IMR-90 (cell line): ENCODE data around the gene MIR17HG. TPM values are rescaled to one million over a fixed set of nuclear protein-coding genes. Genes with fewer than 3 reads are reported as not detected.

ENCODE experiments used
- ATAC-seq: fragments of 200-7000 bp; cut with Tn5 transposase; 2 replicates; pipeline ENCODE4 v1.9.1; 2020; ENCODE audit warnings: low read depth, mild to moderate bottlenecking, moderate library complexity
- BruUV-seq: library from RNA; stranded (reverse); fragments of 400-500 nt; replicated peaks from 2 replicates; lab custom pipeline; 2021; lab: Mats Ljungman, UMichigan
- CTCF ChIA-PET: fragments of 300-600 bp; formaldehyde crosslinking; extraction: SDS; loops from one replicate; lab custom pipeline; 2021; ENCODE audit warnings: antibody characterized with exemption; lab: Yijun Ruan, JAX
- POLR2A ChIA-PET: fragments of 300-600 bp; sonication (Branson Sonifier 250); formaldehyde crosslinking; loops from one replicate; lab custom pipeline; 2022; ENCODE audit warnings: antibody characterized with exemption; ENCODE audit not compliant: unreplicated experiment; lab: Charles Lee
- DNase-seq: peaks from one replicate; pipeline ENCODE4 v3.0.0; 2013
- H2AFZ ChIP-seq: replicated peaks from 2 replicates; pipeline ENCODE3; 2013; ENCODE audit warnings: low read length, mild to moderate bottlenecking; ENCODE audit not compliant: poor library complexity
- H2AK5ac ChIP-seq: 2 replicates; pipeline ENCODE4 v1.6.1; 2013; ENCODE audit warnings: low read depth, low read length, inconsistent platforms
- H2AK9ac ChIP-seq: replicated peaks from 2 replicates; pipeline ENCODE3; 2013; ENCODE audit warnings: mild to moderate bottlenecking, low read depth, low read length, moderate library complexity; ENCODE audit not compliant: poor library complexity
- H2BK120ac ChIP-seq: 2 replicates; pipeline ENCODE4 v1.6.1; 2013; ENCODE audit warnings: low read depth, low read length, inconsistent platforms
- H2BK15ac ChIP-seq: 3 replicates; pipeline ENCODE4 v1.6.1; 2013; ENCODE audit warnings: low read depth, low read length, inconsistent platforms
- H2BK20ac ChIP-seq: 2 replicates; pipeline ENCODE4 v1.6.1; 2013; ENCODE audit warnings: low read depth, mild to moderate bottlenecking, inconsistent platforms, low read length, moderate library complexity
- H2BK5ac ChIP-seq: 2 replicates; pipeline ENCODE4 v1.6.1; 2013; ENCODE audit warnings: mild to moderate bottlenecking, low read depth, low read length, inconsistent platforms; ENCODE audit not compliant: poor library complexity, severe bottlenecking
- H3K14ac ChIP-seq: replicated peaks from 2 replicates; pipeline ENCODE4 v1.6.1; 2013; ENCODE audit warnings: low read depth, low read length, inconsistent platforms
- H3K18ac ChIP-seq: 2 replicates; pipeline ENCODE4 v1.6.1; 2013; ENCODE audit warnings: low read depth, low read length, control low read depth
- H3K23ac ChIP-seq: 2 replicates; pipeline ENCODE4 v1.6.1; 2013; ENCODE audit warnings: low read depth, low read length, inconsistent platforms
- H3K27ac ChIP-seq: 2 replicates; pipeline ENCODE4 v1.5.1; 2013; ENCODE audit warnings: mild to moderate bottlenecking, control low read depth, low read length; ENCODE audit not compliant: insufficient read depth
- H3K27me3 ChIP-seq: 2 replicates; pipeline ENCODE4 v1.6.1; 2013; ENCODE audit warnings: low read length; ENCODE audit not compliant: control insufficient read depth, insufficient read depth
- H3K36me3 ChIP-seq: 2 replicates; pipeline ENCODE4 v1.6.1; 2013; ENCODE audit warnings: low read length, mixed read lengths; ENCODE audit not compliant: control insufficient read depth, insufficient read depth
- H3K4ac ChIP-seq: 2 replicates; pipeline ENCODE4 v1.6.1; 2013; ENCODE audit warnings: low read depth, low read length, inconsistent platforms
- H3K4me1 ChIP-seq: 2 replicates; pipeline ENCODE4 v1.6.1; 2013; ENCODE audit warnings: low read length, mixed read lengths; ENCODE audit not compliant: control insufficient read depth, insufficient read depth
- H3K4me2 ChIP-seq: 2 replicates; pipeline ENCODE4 v1.6.1; 2013; ENCODE audit warnings: low read depth, mild to moderate bottlenecking, control low read depth, low read length, moderate library complexity
- H3K4me3 ChIP-seq: 2 replicates; pipeline ENCODE4 v1.5.1; 2013; ENCODE audit warnings: low read depth, mild to moderate bottlenecking, control low read depth, low read length, moderate library complexity; ENCODE audit not compliant: insufficient read depth
- H3K56ac ChIP-seq: 2 replicates; pipeline ENCODE4 v1.6.1; 2013; ENCODE audit warnings: low read length, inconsistent platforms; ENCODE audit not compliant: insufficient read depth; ENCODE audit errors: extremely low read depth
- H3K79me1 ChIP-seq, 2 experiments: 2 replicates each; pipeline ENCODE4 v1.6.1; 2013; ENCODE audit warnings: low read length in 2 of 2, inconsistent platforms in 1 of 2, low read depth in 1 of 2
- H3K9ac ChIP-seq: 2 replicates; pipeline ENCODE4 v1.6.1; 2013; ENCODE audit warnings: low read depth, low read length, control low read depth
- H3K9me1 ChIP-seq: 2 replicates; pipeline ENCODE4 v1.6.1; 2013; ENCODE audit warnings: low read length, inconsistent platforms; ENCODE audit not compliant: insufficient read depth
- H3K9me3 ChIP-seq: 2 replicates; pipeline ENCODE4 v1.6.1; 2013; ENCODE audit warnings: low read length; ENCODE audit not compliant: control insufficient read depth, insufficient read depth
- H4K20me1 ChIP-seq: 2 replicates; pipeline ENCODE4 v1.6.1; 2013; ENCODE audit warnings: low read length, inconsistent platforms; ENCODE audit not compliant: insufficient read depth
- H4K5ac ChIP-seq: 2 replicates; pipeline ENCODE4 v1.6.1; 2013; ENCODE audit warnings: mild to moderate bottlenecking, low read depth, low read length, control low read depth
- H4K8ac ChIP-seq, 2 experiments: 2 replicates each; pipeline ENCODE4 v1.6.1; 2013; ENCODE audit warnings: low read depth in 2 of 2, low read length in 2 of 2, control low read depth in 1 of 2, inconsistent platforms in 1 of 2
- H4K91ac ChIP-seq: 2 replicates; pipeline ENCODE4 v1.6.1; 2013; ENCODE audit warnings: low read depth, low read length, inconsistent platforms; ENCODE audit not compliant: insufficient read depth
- BHLHE40 ChIP-seq: fragments of 150-350 bp; IDR thresholded peaks from 2 replicates; pipeline ENCODE4 v1.6.1; 2016; ENCODE audit warnings: mild to moderate bottlenecking, low read depth, low read length
- MAFK ChIP-seq: IDR thresholded peaks from 2 replicates; pipeline ENCODE4 v1.6.1; 2012; ENCODE audit warnings: low read depth, low read length, improper control_type of control experiment
- MXI1 ChIP-seq: IDR thresholded peaks from 2 replicates; pipeline ENCODE4 v1.6.1; 2012; ENCODE audit warnings: low read depth, mild to moderate bottlenecking, low read length, moderate library complexity, borderline replicate concordance
- POLR2A ChIP-seq: IDR thresholded peaks from 2 replicates; pipeline ENCODE4 v1.6.1; 2012; ENCODE audit warnings: mild to moderate bottlenecking, low read depth, low read length
- USF2 ChIP-seq: fragments of 150-350 bp; IDR thresholded peaks from 2 replicates; pipeline ENCODE4 v1.6.1; 2017; ENCODE audit warnings: mild to moderate bottlenecking, antibody characterized with exemption, low read length, low read depth
- WGBS, 2 experiments: methylation state at CpG; one replicate each; pipeline versions ENCODE4 v1.1.5 to v1.1.7; 2013; ENCODE audit warnings: missing lambda C conversion rate in 2 of 2; ENCODE audit not compliant: insufficient read length in 1 of 2; ENCODE audit errors: extremely low coverage in 2 of 2; 5-methylcytosine and 5-hydroxymethylcytosine counted together
- dilution Hi-C: fragments of 300-500 bp; cut with HindIII; formaldehyde crosslinking; loops from one replicate; pipeline ENCODE4 v1.14.3; 2018; ENCODE audit warnings: low sequenced_read_pairs; ENCODE audit not compliant: unreplicated experiment
- in situ Hi-C: fragments of 300-500 bp; cut with MboI; formaldehyde crosslinking; loops from 3 replicates; pipeline ENCODE4 v1.14.3; 2019; ENCODE audit warnings: low sequenced_read_pairs, inconsistent platforms, mixed read lengths
- intact Hi-C: fragments of 100-400 bp; cut with micrococcal nuclease; formaldehyde crosslinking; loops from 2 replicates; pipeline ENCODE4 v1.10.0; 2022
- polyA plus RNA-seq, 3 experiments: library from polyadenylated mRNA; depleted of rRNA; stranded (reverse); fragments of >200 nt; gene quantifications; 2 replicates each; pipeline ENCODE4 v1.2.3, GENCODE V29; 2012; ENCODE audit warnings: low replicate concordance in 1 of 3
- total RNA-seq: library from RNA; depleted of rRNA; stranded (reverse); fragments of >200 nt; gene quantifications from 2 replicates; pipeline ENCODE4 v1.2.3, GENCODE V29; 2012

MIR17HG gene
- total and polyA plus RNA-seq, 2 of the 4 experiments (the other 2 are of a cell fraction): 0.77 to 3.0 TPM

- H3K56ac ChIP-seq: no peak overlapping the region
- in situ Hi-C loops: no loop called here
- H4K91ac ChIP-seq: no peak overlapping the region
Measured at GRCh38 chr13:91372911-91373310, 25.4 kb downstream of the MIR17HG start.

More at GRCh38 chr13:91372911-91373310, 25.4 kb downstream of the MIR17HG start:
- Histone ChIP-seq H2AK9ac (no peak overlapping the region), H3K23ac (no peak overlapping the region), H2AFZ (no peak overlapping the region), H2BK120ac (no peak overlapping the region), H3K36me3 (no peaks in the 10 kb centered on the region), H2BK20ac (no peak overlapping the region), H3K4me3 (no peak overlapping the region), H3K9ac (no peak overlapping the region), H3K9me3 (no peaks in the 10 kb centered on the region), H4K20me1 (no peaks in the 10 kb centered on the region), H3K4ac (no peak overlapping the region), H4K8ac (no peak overlapping the region), H3K14ac (no peak overlapping the region), H3K9me1 (no peaks in the 10 kb centered on the region), H2BK5ac (no peak overlapping the region), H3K79me1 (no peaks in the 10 kb centered on the region), H3K4me1 (no peaks in the 10 kb centered on the region), H2BK15ac (no peak overlapping the region), H2AK5ac (no peak overlapping the region), H3K27me3 (no peaks in the 10 kb centered on the region), H3K18ac (no peak overlapping the region), H3K4me2 (no peak overlapping the region), H4K5ac (no peak overlapping the region), H3K27ac (no peak overlapping the region)
- intact Hi-C loops: no loop called here
- BruUV-seq: no TSS peak
- dilution Hi-C loops: no loop called here
- DNase-seq (no peak), ATAC-seq (no peak)
- WGBS, 2 experiments: no CpG with 5 or more reads among the region's 3 CpGs
- ChIA-PET POLR2A (interaction anchor here (0.6 kb wide), 1 partner anchor 24 kb away, joined by 4 read pairs; no protein-coding TSS in a partner anchor), CTCF (interaction anchor here (0.7 to 1.1 kb wide), 2 partner anchors 9 to 24 kb away, joined by 3 read pairs; no protein-coding TSS in a partner anchor)
- TF ChIP-seq POLR2A: no peak
- no peak for TF ChIP-seq USF2
- no peak for TF ChIP-seq MXI1
- TF ChIP-seq MAFK: no peak
- no peak for TF ChIP-seq BHLHE40
